GM12892 (cell line): ENCODE measurements around the gene ADIG.

Source experiments
- DNase-seq: peaks from one replicate; pipeline ENCODE4 v3.0.0; 2011; ENCODE audit not compliant: insufficient read length
- FAIRE-seq: peaks from 2 replicates; lab custom pipeline; 2011; peaks lifted over from hg19 to GRCh38; lab: Jason Lieb, UNC
- POLR2A ChIP-seq: IDR thresholded peaks from 2 replicates; pipeline ENCODE4 v1.6.1; 2011; ENCODE audit warnings: low read depth, low read length, control low read depth
- POLR2AphosphoS5 ChIP-seq: IDR thresholded peaks from 2 replicates; pipeline ENCODE4 v1.6.1; 2011; ENCODE audit warnings: low read depth, low read length, control low read depth
- TAF1 ChIP-seq: IDR thresholded peaks from 2 replicates; pipeline ENCODE4 v1.6.1; 2011; ENCODE audit warnings: low read depth, mild to moderate bottlenecking, control low read depth, low read length, borderline replicate concordance

The ADIG gene

DNA sequence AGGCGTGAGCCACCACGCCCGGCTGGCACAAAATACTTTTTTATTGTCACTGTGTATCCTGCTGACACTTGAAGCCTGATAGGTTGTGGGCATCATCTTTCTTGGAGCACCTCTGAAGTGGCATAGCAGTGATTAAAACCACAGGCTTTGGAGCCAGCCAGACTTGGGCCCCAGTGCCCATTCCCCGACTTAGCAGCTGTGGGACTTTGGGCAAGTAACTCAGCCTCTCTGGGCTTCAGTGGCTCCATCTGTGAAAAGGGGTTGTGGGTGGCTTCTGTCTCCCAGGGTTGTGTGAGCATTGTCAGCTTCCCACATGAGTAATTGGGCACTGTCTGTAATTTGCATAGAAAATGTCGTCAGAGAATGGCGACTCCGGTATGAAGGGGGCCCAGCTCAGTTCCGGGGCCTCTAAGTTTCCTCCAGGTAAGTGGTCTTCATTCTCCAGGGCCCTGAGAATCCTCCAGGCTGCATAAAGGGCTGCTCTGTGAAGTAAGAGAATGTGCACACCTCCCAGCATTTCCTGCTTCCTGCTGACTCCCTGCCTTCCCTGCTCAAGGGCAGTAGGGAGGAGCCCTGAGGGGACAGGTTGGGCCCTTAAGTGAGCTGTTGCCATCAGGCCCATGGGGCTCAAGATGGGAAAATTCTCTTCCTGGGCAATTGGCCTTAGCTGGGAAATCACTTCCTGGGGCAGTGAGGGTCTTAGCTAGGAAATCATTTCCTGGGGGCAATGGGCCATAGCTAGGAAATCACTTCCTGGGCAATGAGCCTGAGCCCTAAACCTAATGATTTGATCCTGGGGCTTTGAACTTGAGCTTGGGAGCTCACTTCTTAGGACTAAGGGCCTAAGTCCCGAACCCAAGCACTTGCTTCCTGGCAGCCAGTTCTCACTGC, 47.8 kb downstream of the ADIG start:
- FAIRE-seq, result no peak
- TF ChIP-seq POLR2AphosphoS5 (no peak), POLR2A (no peak), TAF1 (no peak)
- no peak for DNase-seq

DNA sequence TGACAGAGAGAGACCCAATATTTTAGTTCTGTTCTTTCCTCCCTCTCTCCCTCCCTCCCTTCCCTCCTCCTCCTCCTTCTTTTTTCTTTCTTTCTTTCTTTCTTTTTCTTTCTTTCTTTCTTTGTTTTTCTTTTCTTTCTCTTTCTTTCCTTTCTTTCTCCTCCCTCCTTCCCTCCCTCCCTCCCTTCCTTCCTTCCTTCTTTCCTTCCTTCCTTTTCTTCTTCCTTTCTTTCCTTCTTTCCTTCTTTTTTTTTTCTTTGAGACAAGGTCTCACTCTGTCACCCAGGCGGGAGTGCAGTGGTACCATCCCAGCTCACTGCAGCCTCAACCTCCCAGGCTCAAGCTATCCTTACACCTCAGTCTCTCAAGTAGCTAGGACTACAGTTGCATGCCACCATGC, 49.0 kb downstream of the ADIG start:
- FAIRE-seq (no peak), DNase-seq (no peak)
- TF ChIP-seq POLR2AphosphoS5 (no peak), TAF1 (no peak), POLR2A (no peak)

DNA sequence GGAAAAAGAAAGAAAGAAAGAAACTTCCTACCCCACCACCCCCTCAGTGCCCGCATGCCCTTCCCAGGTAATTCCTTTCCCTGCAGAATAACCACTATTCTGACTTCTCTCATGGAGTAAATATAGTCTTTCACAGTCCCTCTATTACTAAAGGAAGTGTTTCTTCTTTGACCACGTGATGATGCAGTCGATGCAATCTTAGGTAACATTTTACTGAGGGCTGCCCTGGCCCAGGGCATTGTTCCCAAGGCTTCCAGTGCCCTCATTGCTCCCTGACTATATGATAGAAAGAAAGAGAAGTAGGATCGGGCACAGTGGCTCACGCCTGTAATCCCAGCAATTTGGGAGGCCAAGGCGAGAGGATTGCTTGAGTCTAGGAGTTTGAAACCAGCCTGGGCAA, 49.7 kb downstream of the ADIG start:
- no peak for TF ChIP-seq POLR2A
- no peak for TF ChIP-seq TAF1
- no peak for TF ChIP-seq POLR2AphosphoS5
- no peak for DNase-seq
- FAIRE-seq, result no peak

DNA sequence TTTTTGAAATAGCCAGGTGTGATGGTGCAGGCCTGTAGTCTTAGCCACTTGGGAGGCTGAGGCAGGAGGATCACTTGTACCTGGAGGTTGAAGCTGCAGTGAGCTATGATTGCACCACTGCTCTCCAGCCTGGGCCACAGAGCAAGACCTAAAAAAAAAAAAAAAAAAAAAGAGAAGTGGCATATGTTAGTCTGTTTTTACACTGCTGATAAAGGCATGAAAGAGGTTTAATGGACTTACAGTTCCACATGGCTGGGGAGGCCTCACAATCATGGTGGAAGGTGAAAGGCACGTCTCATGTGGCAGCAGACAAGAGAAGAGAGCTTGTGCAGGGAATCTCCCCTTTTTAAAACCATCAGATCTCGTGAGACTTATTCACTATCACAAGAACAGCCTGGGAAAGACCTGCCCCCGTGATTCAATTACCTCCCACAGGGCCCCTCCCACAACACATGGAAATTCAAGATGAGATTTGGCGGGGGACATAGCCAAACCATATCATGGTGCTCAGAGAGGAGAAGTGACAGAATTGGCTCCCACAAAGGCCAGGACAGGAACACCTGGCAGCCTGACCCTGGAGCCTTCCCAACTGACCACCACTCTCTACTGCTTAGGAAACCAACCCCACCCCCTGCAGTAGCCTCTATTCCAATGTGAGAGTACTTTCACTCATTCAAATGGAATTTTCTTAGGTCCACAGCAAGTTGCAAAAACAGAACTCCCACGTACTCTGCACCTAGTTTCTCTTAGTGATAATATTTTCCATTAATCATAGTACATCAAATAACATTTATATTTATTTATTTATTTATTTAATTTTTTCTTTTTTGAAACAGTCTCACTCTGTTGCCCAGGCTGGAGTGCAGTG, 50.4 kb downstream of the ADIG start:
- FAIRE-seq, result no peak
- no peak for DNase-seq
- TF ChIP-seq POLR2AphosphoS5, result no peak
- TF ChIP-seq POLR2A, result no peak
- no peak for TF ChIP-seq TAF1

DNA sequence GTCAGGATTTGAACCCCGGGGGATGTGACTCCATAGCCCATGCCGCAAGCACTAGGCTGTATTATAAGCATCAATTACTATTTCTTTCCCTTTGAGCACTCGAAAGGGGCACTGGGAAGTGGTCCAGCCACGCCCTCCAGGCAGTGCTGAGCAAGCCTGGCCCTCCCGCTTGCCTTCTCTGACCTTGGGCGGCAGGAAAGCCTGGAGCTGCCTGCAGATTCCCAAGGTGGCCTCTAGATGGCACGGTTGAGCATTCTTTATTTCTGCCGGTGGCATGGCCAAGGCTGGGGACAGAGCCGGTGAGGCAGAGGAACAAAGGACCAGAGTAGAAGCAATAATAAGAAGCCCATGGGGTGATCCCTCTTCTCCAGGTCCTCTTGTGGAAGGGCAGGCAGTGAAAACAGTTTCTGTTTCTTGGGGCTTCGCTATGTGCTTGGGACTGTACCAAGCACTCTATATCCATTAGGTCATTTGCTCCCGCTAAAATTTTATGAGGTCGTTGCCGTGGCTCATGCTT, 52.6 kb downstream of the ADIG start:
- TF ChIP-seq POLR2AphosphoS5 (no peak), POLR2A (no peak), TAF1 (no peak)
- FAIRE-seq, result peak; percentile 83
- DNase-seq, result peak; percentile 72

DNA sequence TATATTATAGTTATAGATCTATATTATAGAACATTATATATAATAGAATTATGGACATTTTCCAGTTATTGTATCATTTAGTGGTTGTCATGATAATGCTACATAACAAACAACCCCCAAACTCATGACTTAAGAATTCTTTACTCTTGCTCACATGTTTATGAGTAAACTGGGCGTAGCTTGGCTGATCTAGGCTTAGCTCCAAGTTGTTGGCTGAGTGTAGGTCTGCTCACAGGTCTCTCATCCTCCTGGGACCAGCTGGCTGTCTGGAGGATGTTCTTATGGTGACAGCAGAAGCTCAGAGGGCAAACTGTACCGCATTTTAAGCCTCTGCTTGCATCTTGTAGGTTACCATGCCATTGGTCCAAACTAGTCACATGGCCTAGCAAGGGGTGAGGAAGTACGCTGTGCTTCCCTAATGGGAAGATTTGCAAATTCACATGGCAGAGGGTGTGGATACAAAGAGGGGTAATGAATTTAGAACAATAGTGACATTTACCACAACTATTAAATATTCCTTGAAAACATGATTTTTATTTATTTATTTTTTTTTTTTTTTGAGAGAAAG, 54.8 kb downstream of the ADIG start:
- FAIRE-seq, result no peak
- TF ChIP-seq TAF1 (no peak), POLR2AphosphoS5 (no peak), POLR2A (no peak)
- DNase-seq, result no peak
